Glutamatergic neuron (in vitro differentiated cells): ENCODE measurements around the gene ILK. TPM values are rescaled to one million over a fixed set of nuclear protein-coding genes. Genes with fewer than 3 reads are reported as not detected.

Experiments used
- DNase-seq: peaks from one replicate; pipeline ENCODE4 v3.0.0; 2022
- H3K27ac Mint-ChIP-seq: one replicate; pipeline ENCODE4 v1.8.0; 2020; ENCODE audit warnings: mild to moderate bottlenecking, mixed read lengths, inconsistent platforms; ENCODE audit not compliant: unreplicated experiment
- H3K27me3 Mint-ChIP-seq: one replicate; pipeline ENCODE4 v1.8.0; 2020; ENCODE audit warnings: mild to moderate bottlenecking, moderate library complexity, mixed read lengths, inconsistent platforms; ENCODE audit not compliant: unreplicated experiment
- H3K36me3 Mint-ChIP-seq: one replicate; pipeline ENCODE4 v1.8.0; 2020; ENCODE audit warnings: mild to moderate bottlenecking, mixed read lengths, inconsistent platforms; ENCODE audit not compliant: unreplicated experiment
- H3K4me1 Mint-ChIP-seq: one replicate; pipeline ENCODE4 v1.8.0; 2020; ENCODE audit warnings: mild to moderate bottlenecking, low read depth, mixed read lengths, inconsistent platforms; ENCODE audit not compliant: unreplicated experiment
- H3K4me3 Mint-ChIP-seq: one replicate; pipeline ENCODE4 v1.8.0; 2020; ENCODE audit warnings: mild to moderate bottlenecking, mixed read lengths, inconsistent platforms; ENCODE audit not compliant: unreplicated experiment
- H3K9me3 Mint-ChIP-seq: one replicate; pipeline ENCODE4 v1.8.0; 2020; ENCODE audit warnings: mild to moderate bottlenecking, moderate library complexity, mixed read lengths, inconsistent platforms; ENCODE audit not compliant: unreplicated experiment
- CTCF ChIP-seq: fragments of 200-600 bp; sonication (generic); IDR thresholded peaks from one replicate; pipeline ENCODE4 v1.5.0; 2021; ENCODE audit not compliant: partially characterized antibody, unreplicated experiment
- total RNA-seq: library from RNA; stranded (reverse); fragmentation: NEBNext Ultra II Directional; extraction: Animal tissue kit (Norgen Biotek cat#: 25700); gene quantifications from one replicate; pipeline ENCODE4 v1.2.1, GENCODE V29; 2021; ENCODE audit not compliant: unreplicated experiment

ILK gene
- total RNA-seq, 1 donor from 2014 or later, result 168 TPM

GRCh38 chr11:6557761-6558674 lies 45.6 kb upstream of the ILK start:
- DNase-seq, result no peak
- H3K9me3 Mint-ChIP-seq, result peaks cover 2% of the 10 kb centered on the region
- TF ChIP-seq CTCF, result no peak
- H3K36me3 Mint-ChIP-seq, result no peaks in the 10 kb centered on the region
- H3K4me1 Mint-ChIP-seq, result no peaks in the 10 kb centered on the region
- H3K27ac Mint-ChIP-seq, result no peak overlapping the region
- H3K27me3 Mint-ChIP-seq, result peaks cover 3% of the 10 kb centered on the region
- no peak overlapping the region for H3K4me3 Mint-ChIP-seq

- H3K4me3 Mint-ChIP-seq, result no peak overlapping the region
Observed at GRCh38 chr11:6559369-6559768, 44.2 kb upstream of the ILK start.

GRCh38 chr11:6561288-6561687 lies 42.3 kb upstream of the ILK start:
- Mint-ChIP-seq H3K36me3 (no peaks in the 10 kb centered on the region), H3K9me3 (peaks cover 1% of the 10 kb centered on the region), H3K27ac (no peak overlapping the region), H3K27me3 (peaks cover 7% of the 10 kb centered on the region), H3K4me1 (no peaks in the 10 kb centered on the region), H3K4me3 (no peak overlapping the region)
- no peak for TF ChIP-seq CTCF
- DNase-seq, result no peak

More at GRCh38 chr11:6559369-6559768, 44.2 kb upstream of the ILK start:
- DNase-seq, result no peak
- H3K27ac Mint-ChIP-seq, result no peak overlapping the region
- no peaks in the 10 kb centered on the region for H3K36me3 Mint-ChIP-seq
- no peaks in the 10 kb centered on the region for H3K4me1 Mint-ChIP-seq
- TF ChIP-seq CTCF, result no peak
- H3K9me3 Mint-ChIP-seq, result peaks cover 2% of the 10 kb centered on the region
- peaks cover 3% of the 10 kb centered on the region for H3K27me3 Mint-ChIP-seq

- no peaks in the 10 kb centered on the region for H3K36me3 Mint-ChIP-seq
- DNase-seq, result no peak
- TF ChIP-seq CTCF, result no peak
- peaks cover 1% of the 10 kb centered on the region for H3K9me3 Mint-ChIP-seq
- H3K27me3 Mint-ChIP-seq, result peaks cover 7% of the 10 kb centered on the region
- no peak overlapping the region for H3K27ac Mint-ChIP-seq
- H3K4me1 Mint-ChIP-seq, result no peaks in the 10 kb centered on the region
- H3K4me3 Mint-ChIP-seq, result no peak overlapping the region
Observed at GRCh38 chr11:6563121-6563619, 40.4 kb upstream of the ILK start.

- Mint-ChIP-seq H3K27ac (no peak overlapping the region), H3K36me3 (no peaks in the 10 kb centered on the region), H3K4me1 (no peaks in the 10 kb centered on the region), H3K9me3 (peaks cover 1% of the 10 kb centered on the region), H3K4me3 (no peak overlapping the region), H3K27me3 (peaks cover 8% of the 10 kb centered on the region)
- DNase-seq, result no peak
- TF ChIP-seq CTCF, result no peak
Observed at GRCh38 chr11:6563667-6564066, 39.9 kb upstream of the ILK start.
